DOHH2 (cell line): ENCODE data around the gene RANBP1.

Source experiments
- CTCF ChIP-seq: fragments of 200-600 bp; sonication (generic); IDR thresholded peaks from one replicate; pipeline ENCODE4 v1.5.1; 2014; ENCODE audit warnings: antibody characterized with exemption, mild to moderate bottlenecking, low read depth, low read length; ENCODE audit not compliant: poor library complexity, severe bottlenecking
- EZH2phosphoT487 ChIP-seq: fragments of 200-600 bp; sonication (generic); IDR thresholded peaks from 2 replicates; pipeline ENCODE4 v1.6.1; 2017; ENCODE audit warnings: borderline replicate concordance, mild to moderate bottlenecking, antibody characterized with exemption, low read length, moderate library complexity, mixed read lengths

- TF ChIP-seq CTCF: no peak
- no peak for TF ChIP-seq EZH2phosphoT487
These were observed 9.6 kb downstream of the RANBP1 start for GRCh38 chr22:20125201-20126174.
